HepG2 (cell line): ENCODE results near the gene NCF2. TPM values are rescaled to one million over a fixed set of nuclear protein-coding genes. Genes with fewer than 3 reads are reported as not detected.

Experiments
- AGO2 ChIP-seq: fragments of 200-400 bp; formaldehyde crosslinking; optimal IDR thresholded peaks from 2 replicates; pipeline ENCODE3; 2017; ENCODE audit warnings: mild to moderate bottlenecking, low read depth, low read length, moderate library complexity
- CREB3 ChIP-seq: sonication (generic); formaldehyde crosslinking; IDR thresholded peaks from 2 replicates; pipeline ENCODE4 v1.5.0; 2020; ENCODE audit warnings: missing genetic modification reagents
- CSRNP2 ChIP-seq: sonication (generic); formaldehyde crosslinking; conservative IDR thresholded peaks from 2 replicates; pipeline ENCODE4 v1.8.0; 2022; ENCODE audit warnings: low read depth, missing genetic modification reagents
- ELF3 ChIP-seq: IDR thresholded peaks from 2 replicates; pipeline ENCODE4 v1.6.1; 2016; ENCODE audit warnings: missing genetic modification reagents, missing compliant biosample characterization
- ESRRA ChIP-seq: sonication (generic); formaldehyde crosslinking; IDR thresholded peaks from 2 replicates; pipeline ENCODE4 v1.5.1; 2020; ENCODE audit warnings: mild to moderate bottlenecking, low read depth, missing genetic modification reagents
- FOSL2 ChIP-seq: sonication (generic); formaldehyde crosslinking; IDR thresholded peaks from 2 replicates; pipeline ENCODE4 v1.4.0; 2020; ENCODE audit warnings: missing genetic modification reagents
- HNF1B ChIP-seq: sonication (generic); formaldehyde crosslinking; IDR thresholded peaks from 2 replicates; pipeline ENCODE4 v1.5.1; 2020; ENCODE audit warnings: mild to moderate bottlenecking, moderate library complexity, missing genetic modification reagents
- HNRNPLL ChIP-seq: fragments of 200-400 bp; formaldehyde crosslinking; IDR thresholded peaks from 2 replicates; pipeline ENCODE4 v1.6.1; 2017; ENCODE audit warnings: mild to moderate bottlenecking, low read depth, low read length; ENCODE audit not compliant: poor library complexity, severe bottlenecking
- JUND ChIP-seq: sonication (generic); formaldehyde crosslinking; IDR thresholded peaks from 2 replicates; pipeline ENCODE4 v1.8.0; 2022; ENCODE audit warnings: mild to moderate bottlenecking, missing genetic modification reagents
- NFIC ChIP-seq: IDR thresholded peaks from 2 replicates; pipeline ENCODE4 v1.6.1; 2012; ENCODE audit warnings: mild to moderate bottlenecking, low read length, inconsistent platforms
- NR1H2 ChIP-seq: sonication (generic); formaldehyde crosslinking; IDR thresholded peaks from 2 replicates; pipeline ENCODE4 v1.8.1; 2022; ENCODE audit warnings: low read depth, missing genetic modification reagents, borderline replicate concordance
- REL ChIP-seq: sonication (generic); formaldehyde crosslinking; conservative IDR thresholded peaks from 2 replicates; pipeline ENCODE4 v1.8.0; 2022; ENCODE audit warnings: mild to moderate bottlenecking, missing genetic modification reagents, moderate library complexity
- SMAD3 ChIP-seq: sonication (generic); formaldehyde crosslinking; IDR thresholded peaks from 2 replicates; pipeline ENCODE4 v1.4.0; 2020; ENCODE audit warnings: missing genetic modification reagents
- ZBTB34 ChIP-seq: sonication (generic); formaldehyde crosslinking; IDR thresholded peaks from 2 replicates; pipeline ENCODE4 v1.8.0; 2022; ENCODE audit warnings: mild to moderate bottlenecking, missing genetic modification reagents
- ZFP36 ChIP-seq: fragments of 150-350 bp; IDR thresholded peaks from 2 replicates; pipeline ENCODE4 v1.6.1; 2018; ENCODE audit warnings: borderline replicate concordance, low read length, low read depth; ENCODE audit not compliant: partially characterized antibody
- ZFP90 ChIP-seq: sonication (generic); formaldehyde crosslinking; IDR thresholded peaks from 2 replicates; pipeline ENCODE4 v1.8.0; 2022; ENCODE audit warnings: missing genetic modification reagents, mild to moderate bottlenecking, inconsistent platforms, borderline replicate concordance
- ZNF460 ChIP-seq: sonication (generic); formaldehyde crosslinking; IDR thresholded peaks from 2 replicates; pipeline ENCODE4 v1.5.1; 2020; ENCODE audit warnings: missing genetic modification reagents, mild to moderate bottlenecking, borderline replicate concordance
- ZNF547 ChIP-seq: sonication (generic); formaldehyde crosslinking; IDR thresholded peaks from 2 replicates; pipeline ENCODE4 v1.5.1; 2020; ENCODE audit warnings: mild to moderate bottlenecking, missing genetic modification reagents
- ZNF629 ChIP-seq: sonication (generic); formaldehyde crosslinking; conservative IDR thresholded peaks from 2 replicates; pipeline ENCODE4 v1.5.0; 2020; ENCODE audit warnings: missing genetic modification reagents
- ZNF792 ChIP-seq: IDR thresholded peaks from 2 replicates; pipeline ENCODE4 v1.6.1; 2016
- polyA plus RNA-seq, 8 experiments: library from polyadenylated mRNA; depleted of rRNA in 3 of 8; stranded (reverse) in 7 of 8; unstranded in 1 of 8; fragments of >200 nt; fragmentation: Illumina TruSeq in 4 of 8; extraction: Trizol in 4 of 8; gene quantifications; 2 replicates each; pipeline versions ENCODE4 v1.2.1 to v1.2.3, GENCODE V29; 2011 to 2016; ENCODE audit warnings: low read depth in 4 of 8, missing spikeins in 1 of 8, mixed read lengths in 1 of 8; ENCODE audit not compliant: insufficient read depth in 1 of 8
- total RNA-seq, 5 experiments: library from RNA; depleted of rRNA; stranded (reverse); fragments of >200 nt; fragmentation: Illumina TruSeq; extraction: Trizol; gene quantifications; 2 replicates each; pipeline ENCODE4 v1.2.3, GENCODE V29; 2016; ENCODE audit warnings: low read depth in 1 of 5
- TF ChIP-seq, protein P1 (sequence below): sonication (generic); formaldehyde crosslinking; IDR thresholded peaks from 2 replicates; pipeline ENCODE4 v1.4.0; 2020; ENCODE audit warnings: mild to moderate bottlenecking, low read depth, missing genetic modification reagents
- TF ChIP-seq, protein P2 (sequence below): sonication (generic); formaldehyde crosslinking; IDR thresholded peaks from 2 replicates; pipeline ENCODE4 v1.5.0; 2020; ENCODE audit warnings: missing genetic modification reagents
- TF ChIP-seq, protein P3 (sequence below): sonication (generic); formaldehyde crosslinking; IDR thresholded peaks from 2 replicates; pipeline ENCODE4 v1.5.0; 2020; ENCODE audit warnings: missing genetic modification reagents

NCF2 gene
- total and polyA plus RNA-seq, 2 of the 13 experiments (the other 11 are each of a cell fraction or from before 2014, with no cell fraction given) = 0.18 to 0.46 TPM

GRCh38 chr1:183635099-183635605 is 44.9 kb upstream of the NCF2 start (continued):
- TF ChIP-seq SMAD3 (no peak), ZFP36 (no peak), FOSL2 (CRISPR knock-in tag) (no peak), NFIC (no peak), JUND (no peak), ELF3 (no peak), HNF1B (CRISPR knock-in tag) (no peak), CREB3 (CRISPR knock-in tag) (no peak), REL (CRISPR knock-in tag) (no peak), ZFP90 (CRISPR knock-in tag) (0 out of 2 replicates have a peak, but pooled peaks have one; percentile 10), ZNF460 (CRISPR knock-in tag) (no peak), NR1H2 (CRISPR knock-in tag) (no peak), ZNF792 (CRISPR knock-in tag) (0 out of 2 replicates have a peak, but pooled peaks have one; percentile 13), CSRNP2 (CRISPR knock-in tag) (no peak), ZNF547 (CRISPR knock-in tag) (no peak; the same call in 1 of the 2 replicates), ESRRA (CRISPR knock-in tag) (no peak), AGO2 (peak; percentile 77), HNRNPLL (peak; percentile 18), ZBTB34 (CRISPR knock-in tag) (no peak), ZNF629 (CRISPR knock-in tag) (0 out of 2 replicates have a peak, but pooled peaks have one; percentile 10)
- TF ChIP-seq, protein P1, sequence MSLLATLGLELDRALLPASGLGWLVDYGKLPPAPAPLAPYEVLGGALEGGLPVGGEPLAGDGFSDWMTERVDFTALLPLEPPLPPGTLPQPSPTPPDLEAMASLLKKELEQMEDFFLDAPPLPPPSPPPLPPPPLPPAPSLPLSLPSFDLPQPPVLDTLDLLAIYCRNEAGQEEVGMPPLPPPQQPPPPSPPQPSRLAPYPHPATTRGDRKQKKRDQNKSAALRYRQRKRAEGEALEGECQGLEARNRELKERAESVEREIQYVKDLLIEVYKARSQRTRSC (CRISPR knock-in tag) = no peak
- TF ChIP-seq, protein P2, sequence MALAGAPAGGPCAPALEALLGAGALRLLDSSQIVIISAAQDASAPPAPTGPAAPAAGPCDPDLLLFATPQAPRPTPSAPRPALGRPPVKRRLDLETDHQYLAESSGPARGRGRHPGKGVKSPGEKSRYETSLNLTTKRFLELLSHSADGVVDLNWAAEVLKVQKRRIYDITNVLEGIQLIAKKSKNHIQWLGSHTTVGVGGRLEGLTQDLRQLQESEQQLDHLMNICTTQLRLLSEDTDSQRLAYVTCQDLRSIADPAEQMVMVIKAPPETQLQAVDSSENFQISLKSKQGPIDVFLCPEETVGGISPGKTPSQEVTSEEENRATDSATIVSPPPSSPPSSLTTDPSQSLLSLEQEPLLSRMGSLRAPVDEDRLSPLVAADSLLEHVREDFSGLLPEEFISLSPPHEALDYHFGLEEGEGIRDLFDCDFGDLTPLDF (CRISPR knock-in tag) = no peak
- TF ChIP-seq, protein P3, sequence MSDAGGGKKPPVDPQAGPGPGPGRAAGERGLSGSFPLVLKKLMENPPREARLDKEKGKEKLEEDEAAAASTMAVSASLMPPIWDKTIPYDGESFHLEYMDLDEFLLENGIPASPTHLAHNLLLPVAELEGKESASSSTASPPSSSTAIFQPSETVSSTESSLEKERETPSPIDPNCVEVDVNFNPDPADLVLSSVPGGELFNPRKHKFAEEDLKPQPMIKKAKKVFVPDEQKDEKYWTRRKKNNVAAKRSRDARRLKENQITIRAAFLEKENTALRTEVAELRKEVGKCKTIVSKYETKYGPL = no peak
